Left ventricle myocardium inferior (tissue), 1 donor: Measurements from ENCODE around the gene TAF1B. TPM values are rescaled to one million over a fixed set of nuclear protein-coding genes. Genes with fewer than 3 reads are reported as not detected.

Experiments used
- DNase-seq: peaks from one replicate; pipeline ENCODE4 v3.0.0-alpha.2; 2020
- H3K27ac ChIP-seq: fragments of 200-600 bp; replicated peaks from 2 replicates; pipeline ENCODE4 v1.8.0; 2021
- H3K27me3 ChIP-seq: fragments of 200-600 bp; 2 replicates; pipeline ENCODE4 v1.8.0; 2021; ENCODE audit warnings: low read depth
- H3K36me3 ChIP-seq: fragments of 200-600 bp; 2 replicates; pipeline ENCODE4 v1.8.0; 2021
- H3K4me1 ChIP-seq: fragments of 200-600 bp; 2 replicates; pipeline ENCODE4 v1.8.0; 2021
- H3K4me3 ChIP-seq: fragments of 200-600 bp; 2 replicates; pipeline ENCODE4 v1.8.0; 2021; ENCODE audit warnings: mild to moderate bottlenecking, moderate library complexity
- H3K9me3 ChIP-seq: fragments of 200-600 bp; replicated peaks from 2 replicates; pipeline ENCODE4 v1.8.0; 2021
- intact Hi-C: fragments of 100-400 bp; cut with micrococcal nuclease; formaldehyde crosslinking; loops from one replicate; pipeline ENCODE4 v1.11.0; 2022
- total RNA-seq: library from RNA; stranded (reverse); fragmentation: NEBNext Ultra II Directional; extraction: Animal tissue kit (Norgen Biotek cat#: 25700); gene quantifications from one replicate; pipeline ENCODE4 v1.2.1, GENCODE V29; 2021
- TF ChIP-seq, protein P1 (sequence below): fragments of 200-600 bp; IDR thresholded peaks from 2 replicates; pipeline ENCODE4 v1.8.0; 2021; ENCODE audit warnings: antibody characterized with exemption, mild to moderate bottlenecking, borderline replicate concordance
- donor health status: DM: no; HTN: yes; CAD: no; lungs with severe emphysema.

The TAF1B gene
- total RNA-seq, 1 donor from 2014 or later, result 4.2 TPM

DNA sequence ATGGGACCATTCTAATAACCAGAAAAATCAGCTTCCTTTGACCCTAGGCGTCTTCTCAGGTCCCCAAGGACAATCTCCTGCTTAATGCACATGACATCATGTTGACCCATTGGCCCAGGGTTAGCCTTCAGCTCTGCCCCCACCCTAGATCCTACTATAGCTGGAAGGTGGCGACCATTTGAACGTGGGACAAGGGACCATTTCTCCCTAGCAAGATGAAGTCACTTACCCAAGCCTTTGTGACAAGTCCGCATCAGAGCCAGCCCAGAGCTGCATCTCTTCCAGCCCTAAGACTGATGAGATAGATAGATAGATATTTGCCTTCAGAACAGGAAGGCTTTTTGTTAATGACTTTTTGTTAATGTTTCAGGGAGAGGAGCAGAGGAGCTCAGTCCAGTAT is 28.2 kb upstream of the TAF1B start:
- H3K4me1 ChIP-seq, result peaks cover 17% of the 10 kb centered on the region
- H3K27me3 ChIP-seq, result no peaks in the 10 kb centered on the region
- H3K4me3 ChIP-seq, result no peak overlapping the region
- TF ChIP-seq, protein P1, sequence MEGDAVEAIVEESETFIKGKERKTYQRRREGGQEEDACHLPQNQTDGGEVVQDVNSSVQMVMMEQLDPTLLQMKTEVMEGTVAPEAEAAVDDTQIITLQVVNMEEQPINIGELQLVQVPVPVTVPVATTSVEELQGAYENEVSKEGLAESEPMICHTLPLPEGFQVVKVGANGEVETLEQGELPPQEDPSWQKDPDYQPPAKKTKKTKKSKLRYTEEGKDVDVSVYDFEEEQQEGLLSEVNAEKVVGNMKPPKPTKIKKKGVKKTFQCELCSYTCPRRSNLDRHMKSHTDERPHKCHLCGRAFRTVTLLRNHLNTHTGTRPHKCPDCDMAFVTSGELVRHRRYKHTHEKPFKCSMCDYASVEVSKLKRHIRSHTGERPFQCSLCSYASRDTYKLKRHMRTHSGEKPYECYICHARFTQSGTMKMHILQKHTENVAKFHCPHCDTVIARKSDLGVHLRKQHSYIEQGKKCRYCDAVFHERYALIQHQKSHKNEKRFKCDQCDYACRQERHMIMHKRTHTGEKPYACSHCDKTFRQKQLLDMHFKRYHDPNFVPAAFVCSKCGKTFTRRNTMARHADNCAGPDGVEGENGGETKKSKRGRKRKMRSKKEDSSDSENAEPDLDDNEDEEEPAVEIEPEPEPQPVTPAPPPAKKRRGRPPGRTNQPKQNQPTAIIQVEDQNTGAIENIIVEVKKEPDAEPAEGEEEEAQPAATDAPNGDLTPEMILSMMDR, result no peak
- H3K36me3 ChIP-seq, result no peaks in the 10 kb centered on the region
- DNase-seq, result no peak
- H3K9me3 ChIP-seq, result no peaks in the 10 kb centered on the region
- intact Hi-C loops, result no loop called here
- no peak overlapping the region for H3K27ac ChIP-seq

DNA sequence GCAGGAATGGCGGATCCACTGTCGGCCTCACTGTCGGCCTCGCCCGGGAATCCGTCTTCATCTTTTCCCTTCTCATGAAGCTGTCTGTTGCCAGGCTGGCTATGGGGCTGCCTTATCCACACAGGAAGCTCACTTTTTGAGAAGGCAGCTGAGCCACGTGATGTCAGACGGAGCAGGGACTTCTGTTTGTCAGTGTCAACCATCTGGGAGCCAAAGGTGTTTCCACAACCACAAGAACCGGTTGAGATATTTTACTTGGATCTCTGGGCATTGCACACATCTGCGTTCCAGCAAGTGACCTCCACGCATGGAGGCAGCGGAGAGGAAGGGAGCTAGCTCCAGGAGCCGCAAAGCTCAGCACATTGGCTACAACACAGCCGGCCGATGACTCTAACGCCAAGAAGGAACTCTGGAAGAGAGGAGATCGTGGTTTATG is 27.4 kb upstream of the TAF1B start:
- Histone ChIP-seq H3K4me1 (peaks cover 17% of the 10 kb centered on the region), H3K27me3 (no peaks in the 10 kb centered on the region), H3K27ac (no peak overlapping the region), H3K4me3 (no peak overlapping the region), H3K9me3 (no peaks in the 10 kb centered on the region), H3K36me3 (no peaks in the 10 kb centered on the region)
- DNase-seq, result no peak
- TF ChIP-seq, protein P1, result no peak
- intact Hi-C loops, result no loop called here

DNA sequence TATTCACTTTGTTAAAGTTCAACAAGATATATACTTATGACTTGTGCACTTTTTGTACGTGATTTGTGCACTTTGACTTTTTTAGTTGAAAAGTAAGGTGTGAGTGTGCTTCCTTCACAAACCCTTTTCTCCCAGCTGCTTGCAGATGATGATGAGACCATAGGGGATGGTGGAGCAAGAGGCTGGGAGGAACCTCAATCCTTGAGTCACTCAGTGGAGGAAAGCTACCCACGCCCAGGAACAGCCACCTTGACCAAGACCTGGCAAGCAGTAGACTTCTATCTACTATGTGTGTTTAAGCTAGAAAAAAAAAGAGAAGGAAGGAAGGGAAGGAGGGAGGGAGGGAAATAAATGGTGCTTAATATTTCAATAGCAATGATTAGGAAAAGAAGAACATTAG is 25.2 kb upstream of the TAF1B start:
- H3K4me1 ChIP-seq, result peaks cover 16% of the 10 kb centered on the region
- intact Hi-C loops, result no loop called here
- H3K4me3 ChIP-seq, result no peak overlapping the region
- no peak overlapping the region for H3K27ac ChIP-seq
- no peak for DNase-seq
- TF ChIP-seq, protein P1, result no peak
- no peaks in the 10 kb centered on the region for H3K36me3 ChIP-seq
- no peaks in the 10 kb centered on the region for H3K27me3 ChIP-seq
- no peaks in the 10 kb centered on the region for H3K9me3 ChIP-seq

DNA sequence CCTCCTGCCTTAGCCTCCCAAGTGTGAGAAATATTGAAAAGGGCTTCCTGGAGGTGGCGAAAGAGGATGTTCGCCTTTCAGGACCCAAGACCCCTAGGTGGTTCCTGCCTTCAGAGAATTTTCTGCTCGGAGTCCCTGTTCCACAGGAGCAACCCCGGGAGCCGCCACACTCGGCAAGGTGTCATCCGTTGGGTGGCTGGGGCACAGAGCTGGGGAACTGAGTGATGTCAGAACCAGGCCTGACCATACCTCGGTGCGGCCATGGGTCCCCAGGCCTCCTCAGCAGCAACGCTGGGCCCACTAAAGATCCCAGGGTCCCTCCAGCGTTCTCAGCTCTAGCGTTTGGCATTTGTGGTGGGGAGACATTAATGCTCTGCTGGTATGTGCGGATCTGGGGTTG is 23.7 kb upstream of the TAF1B start:
- Histone ChIP-seq H3K9me3 (no peaks in the 10 kb centered on the region), H3K27me3 (no peaks in the 10 kb centered on the region), H3K36me3 (no peaks in the 10 kb centered on the region), H3K27ac (no peak overlapping the region), H3K4me3 (no peak overlapping the region), H3K4me1 (peaks cover 2% of the 10 kb centered on the region)
- intact Hi-C loops, result no loop called here
- TF ChIP-seq, protein P1, result no peak
- DNase-seq, result no peak

DNA sequence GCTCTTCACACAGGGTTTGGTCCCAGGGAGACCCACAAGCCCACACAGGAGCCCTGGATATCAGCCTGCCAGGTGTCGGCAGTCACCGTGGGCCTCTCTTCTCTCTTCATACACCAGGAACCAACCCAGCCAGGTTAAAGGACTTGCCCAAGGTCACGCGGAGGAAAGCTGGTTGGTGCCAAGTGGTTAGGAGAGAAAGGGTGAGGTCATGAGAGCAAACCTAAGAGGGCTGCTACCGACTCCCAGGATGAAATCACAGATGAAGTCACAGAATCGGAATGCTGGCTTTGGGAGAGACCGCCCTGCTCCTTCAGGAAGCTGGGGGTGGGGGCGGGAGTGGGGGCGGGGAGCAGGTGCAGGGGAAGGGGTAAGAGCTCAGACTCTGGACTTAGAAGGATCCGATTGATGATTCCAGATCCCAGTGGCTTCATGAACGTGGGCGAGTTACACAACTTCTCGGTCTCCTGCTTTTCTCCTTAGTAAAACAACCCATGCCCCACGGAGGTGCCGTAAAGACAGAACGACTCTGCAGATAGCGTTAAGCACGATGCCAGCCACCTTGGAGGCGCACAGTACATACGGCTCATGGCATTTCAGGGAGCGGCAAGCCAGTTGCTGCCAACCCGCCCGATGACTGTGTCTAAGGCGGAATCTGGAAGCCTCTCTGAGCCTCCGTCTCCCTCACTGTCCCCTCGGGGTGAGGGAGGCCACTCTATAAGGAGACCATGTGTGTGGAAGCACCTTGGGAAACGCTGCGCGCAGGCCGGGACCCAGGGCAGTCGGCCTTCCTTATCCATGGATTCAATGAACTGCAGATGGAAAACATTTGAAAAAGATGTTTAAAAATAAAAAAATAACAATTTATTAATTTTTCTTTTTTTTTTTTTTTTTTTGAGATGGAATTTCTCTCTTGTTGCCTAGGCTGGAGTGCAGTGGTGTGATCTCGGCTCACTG is 23.0 kb upstream of the TAF1B start:
- H3K27ac ChIP-seq, result no peak overlapping the region
- DNase-seq, result no peak
- no peaks in the 10 kb centered on the region for H3K9me3 ChIP-seq
- H3K4me1 ChIP-seq, result no peaks in the 10 kb centered on the region
- no peak overlapping the region for H3K4me3 ChIP-seq
- intact Hi-C loops, result no loop called here
- TF ChIP-seq, protein P1, result no peak
- H3K36me3 ChIP-seq, result no peaks in the 10 kb centered on the region
- no peaks in the 10 kb centered on the region for H3K27me3 ChIP-seq
